ENCODE data around the gene ARHGAP28. TPM values are rescaled to one million over a fixed set of nuclear protein-coding genes. Genes with fewer than 3 reads are reported as not detected.
A peak's percentile ranks its signal among the peaks of the same experiment; 100 is the strongest.

ARHGAP28 gene
- total RNA-seq, 1 donor from 2014 or later, result 104 TPM

- peaks cover 50% of the 10 kb centered on the region for H3K4me1 Mint-ChIP-seq (ENCODE audit: unreplicated experiment)
- H3K4me3 Mint-ChIP-seq, result peak overlapping the region; percentile 50
- DNase-seq (ENCODE audit: extremely low spot score, unreplicated experiment), result no peak
- H3K36me3 Mint-ChIP-seq, result peaks cover 16% of the 10 kb centered on the region
- H3K27me3 Mint-ChIP-seq, result no peaks in the 10 kb centered on the region
- H3K9me3 Mint-ChIP-seq, result peaks cover 9% of the 10 kb centered on the region
- H3K27ac Mint-ChIP-seq, result peak overlapping the region; percentile 83
- no peak for TF ChIP-seq CTCF (conservative IDR thresholded peaks at IDR 0.05)
These were observed 51.7 kb downstream of the ARHGAP28 start for GRCh38 chr18:6781142-6781714.

- H3K9me3 Mint-ChIP-seq, result peaks cover 9% of the 10 kb centered on the region
- H3K36me3 Mint-ChIP-seq, result peaks cover 12% of the 10 kb centered on the region
- H3K27ac Mint-ChIP-seq, result peak overlapping the region; percentile 83
- H3K4me3 Mint-ChIP-seq, result peak overlapping the region; percentile 50
- no peak for TF ChIP-seq CTCF (conservative IDR thresholded peaks at IDR 0.05)
- no peak for DNase-seq (ENCODE audit: extremely low spot score, unreplicated experiment)
- H3K4me1 Mint-ChIP-seq (ENCODE audit: unreplicated experiment), result peaks cover 46% of the 10 kb centered on the region
- no peaks in the 10 kb centered on the region for H3K27me3 Mint-ChIP-seq
These were observed 52.3 kb downstream of the ARHGAP28 start for GRCh38 chr18:6781796-6782195.

- H3K9me3 Mint-ChIP-seq, result peaks cover 10% of the 10 kb centered on the region
- H3K27me3 Mint-ChIP-seq, result no peaks in the 10 kb centered on the region
- no peak for TF ChIP-seq CTCF (conservative IDR thresholded peaks at IDR 0.05)
- peaks cover 14% of the 10 kb centered on the region for H3K36me3 Mint-ChIP-seq
- peaks cover 46% of the 10 kb centered on the region for H3K4me1 Mint-ChIP-seq (ENCODE audit: unreplicated experiment)
- H3K4me3 Mint-ChIP-seq, result peak overlapping the region; percentile 58
- DNase-seq (ENCODE audit: extremely low spot score, unreplicated experiment), result no peak
- peak overlapping the region; percentile 93 for H3K27ac Mint-ChIP-seq
These were observed 53.3 kb downstream of the ARHGAP28 start for GRCh38 chr18:6782861-6783260.

GRCh38 chr18:6784046-6784445 is 54.5 kb downstream of the ARHGAP28 start:
- H3K27me3 Mint-ChIP-seq, result no peaks in the 10 kb centered on the region
- peaks cover 17% of the 10 kb centered on the region for H3K36me3 Mint-ChIP-seq
- peak overlapping the region; percentile 26 for H3K4me3 Mint-ChIP-seq
- no peak for DNase-seq (ENCODE audit: extremely low spot score, unreplicated experiment)
- TF ChIP-seq CTCF (conservative IDR thresholded peaks at IDR 0.05), result no peak
- peaks cover 17% of the 10 kb centered on the region for H3K9me3 Mint-ChIP-seq
- H3K4me1 Mint-ChIP-seq (ENCODE audit: unreplicated experiment), result peaks cover 42% of the 10 kb centered on the region
- peak overlapping the region; percentile 11 for H3K27ac Mint-ChIP-seq

GRCh38 chr18:6785001-6785400 is 55.5 kb downstream of the ARHGAP28 start:
- H3K9me3 Mint-ChIP-seq, result peaks cover 12% of the 10 kb centered on the region
- TF ChIP-seq CTCF (conservative IDR thresholded peaks at IDR 0.05), result no peak
- peaks cover 17% of the 10 kb centered on the region for H3K36me3 Mint-ChIP-seq
- H3K27me3 Mint-ChIP-seq, result no peaks in the 10 kb centered on the region
- H3K4me1 Mint-ChIP-seq (ENCODE audit: unreplicated experiment), result peaks cover 32% of the 10 kb centered on the region
- no peak overlapping the region for H3K27ac Mint-ChIP-seq
- DNase-seq (ENCODE audit: extremely low spot score, unreplicated experiment), result no peak
- no peak overlapping the region for H3K4me3 Mint-ChIP-seq
